HG03066 (cell line): ENCODE results near the gene ELOVL1.
A peak's percentile ranks its signal among the peaks of the same experiment; 100 is the strongest.

Experiments used
- ATAC-seq: cut with Tn5 transposase; IDR thresholded peaks from one replicate; pipeline ENCODE4 v1.9.1; 2021; ENCODE audit warnings: low read depth; ENCODE audit not compliant: unreplicated experiment

Gene ELOVL1

DNA sequence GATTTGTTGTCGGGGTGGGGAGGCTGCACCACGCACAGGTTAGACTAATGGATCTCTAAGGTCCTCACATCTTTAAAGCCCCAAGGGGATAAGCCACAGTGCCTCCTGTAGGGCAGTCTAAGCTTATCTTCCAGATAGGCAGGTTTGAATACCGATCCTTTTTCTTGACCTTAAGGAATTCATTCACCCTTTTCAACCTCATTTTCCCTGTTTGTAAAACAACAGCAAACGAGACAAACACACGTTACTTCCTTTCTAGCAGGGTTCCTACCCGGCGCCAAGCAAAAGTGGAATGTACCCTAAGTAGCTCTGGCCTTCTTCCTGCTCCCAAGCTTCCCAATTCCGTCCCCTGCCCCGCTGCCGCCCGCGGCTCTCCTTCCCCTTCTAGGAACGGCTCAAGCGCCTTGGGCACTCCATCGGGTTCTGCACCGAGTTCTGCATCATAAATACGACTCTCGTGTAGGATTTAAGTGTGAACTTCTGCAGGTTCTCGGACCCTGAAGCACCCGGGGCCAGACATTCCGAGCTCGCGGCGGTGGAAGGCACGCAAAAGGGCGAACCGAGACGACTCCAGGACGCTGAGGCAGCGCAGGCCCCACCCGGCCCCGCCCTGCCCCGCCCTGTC lies 9.6 kb downstream of the ELOVL1 start:
- no peak for ATAC-seq

DNA sequence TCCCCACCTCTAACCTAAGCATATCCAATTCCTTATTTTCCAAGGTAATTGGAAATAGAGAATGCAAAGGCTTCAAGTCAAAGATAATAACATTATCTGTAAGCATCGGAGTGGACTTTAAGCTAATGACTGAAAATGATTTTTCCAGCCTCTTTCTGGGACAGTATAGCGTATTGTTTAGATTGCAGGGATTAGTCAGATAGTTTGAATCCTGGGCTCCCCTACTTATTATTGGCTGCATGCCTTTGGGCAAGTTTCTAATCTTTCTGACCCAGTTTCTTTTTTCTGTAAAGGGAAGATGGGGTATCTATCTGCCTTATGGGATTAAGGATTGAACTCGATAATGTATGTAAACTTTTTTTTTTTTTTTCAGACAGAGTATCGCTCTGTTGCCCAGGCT lies 10.6 kb downstream of the ELOVL1 start:
- no peak for ATAC-seq

DNA sequence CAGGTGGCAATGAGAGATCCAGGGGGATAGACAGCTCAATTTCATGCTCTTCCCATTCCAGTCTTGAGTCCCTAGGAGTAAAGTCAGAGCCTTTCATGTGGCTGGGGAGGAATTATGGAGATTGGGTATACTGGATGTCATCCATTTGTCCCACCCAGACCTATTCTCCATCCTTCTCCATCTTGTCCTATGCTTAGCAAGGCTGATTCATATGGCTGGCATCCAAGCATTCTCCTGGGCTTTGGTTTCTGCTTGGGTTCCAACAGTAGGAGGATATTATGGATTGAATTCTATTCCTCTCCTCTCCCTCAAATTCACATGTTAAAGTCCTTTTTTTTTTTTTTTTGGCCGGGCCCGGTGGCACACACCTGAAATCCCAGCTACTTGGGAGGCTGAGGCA lies 12.9 kb downstream of the ELOVL1 start:
- no peak for ATAC-seq

DNA sequence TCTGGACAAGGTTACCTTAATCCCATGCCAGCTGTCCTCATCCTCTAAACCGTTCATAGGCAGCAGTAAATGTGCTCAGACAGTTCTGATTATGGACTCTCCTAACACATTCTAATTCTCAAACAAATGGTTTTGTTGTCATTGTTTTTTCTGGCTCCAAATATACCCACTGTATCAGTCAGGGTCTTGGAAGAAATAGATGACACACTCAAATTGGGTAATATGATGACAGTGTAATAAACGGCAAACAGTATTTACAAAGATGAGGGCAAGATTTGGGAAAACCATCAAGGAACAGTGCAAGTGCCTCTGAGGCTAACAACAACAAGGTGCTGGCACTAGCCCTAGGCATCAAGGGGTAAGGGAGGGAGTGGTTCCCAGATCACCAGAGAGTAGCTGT lies 13.3 kb downstream of the ELOVL1 start:
- no peak for ATAC-seq

DNA sequence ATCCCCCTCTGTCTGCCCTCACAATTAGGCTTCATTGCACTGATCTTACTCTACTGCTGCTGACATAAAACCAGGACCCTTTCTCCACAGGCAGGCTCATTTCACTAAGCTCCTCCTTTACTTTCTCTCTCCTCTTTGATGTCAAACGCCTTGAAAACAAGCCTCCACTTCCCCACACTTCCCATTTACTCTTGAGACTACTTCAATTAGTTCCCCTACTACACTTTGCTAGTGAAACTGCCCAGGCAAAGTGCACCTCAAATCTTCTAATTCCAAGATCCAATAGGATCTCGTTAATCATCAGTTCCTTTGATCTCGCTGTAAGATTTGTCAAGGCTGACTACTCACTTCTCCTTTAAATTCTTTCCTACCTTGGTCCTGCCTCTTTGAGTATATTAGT lies 14.9 kb downstream of the ELOVL1 start:
- no peak for ATAC-seq

DNA sequence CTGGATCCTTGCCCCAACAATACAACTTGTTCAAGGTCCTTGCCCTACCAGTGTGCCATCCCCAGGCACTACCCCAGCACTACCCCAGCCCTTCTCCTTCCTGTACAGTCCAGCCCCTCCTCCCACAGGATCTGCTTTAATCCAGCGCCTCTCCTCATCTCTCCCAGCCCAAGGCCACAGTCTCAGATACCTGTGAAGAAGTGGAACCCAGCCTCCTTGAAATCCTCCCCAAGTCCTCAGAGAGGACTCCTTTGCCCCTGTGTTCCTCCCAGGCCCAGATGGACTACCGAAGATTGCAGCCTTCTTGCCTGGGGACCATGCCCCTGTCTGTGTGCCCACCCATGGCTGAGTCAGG lies 15.5 kb downstream of the ELOVL1 start:
- no peak for ATAC-seq

DNA sequence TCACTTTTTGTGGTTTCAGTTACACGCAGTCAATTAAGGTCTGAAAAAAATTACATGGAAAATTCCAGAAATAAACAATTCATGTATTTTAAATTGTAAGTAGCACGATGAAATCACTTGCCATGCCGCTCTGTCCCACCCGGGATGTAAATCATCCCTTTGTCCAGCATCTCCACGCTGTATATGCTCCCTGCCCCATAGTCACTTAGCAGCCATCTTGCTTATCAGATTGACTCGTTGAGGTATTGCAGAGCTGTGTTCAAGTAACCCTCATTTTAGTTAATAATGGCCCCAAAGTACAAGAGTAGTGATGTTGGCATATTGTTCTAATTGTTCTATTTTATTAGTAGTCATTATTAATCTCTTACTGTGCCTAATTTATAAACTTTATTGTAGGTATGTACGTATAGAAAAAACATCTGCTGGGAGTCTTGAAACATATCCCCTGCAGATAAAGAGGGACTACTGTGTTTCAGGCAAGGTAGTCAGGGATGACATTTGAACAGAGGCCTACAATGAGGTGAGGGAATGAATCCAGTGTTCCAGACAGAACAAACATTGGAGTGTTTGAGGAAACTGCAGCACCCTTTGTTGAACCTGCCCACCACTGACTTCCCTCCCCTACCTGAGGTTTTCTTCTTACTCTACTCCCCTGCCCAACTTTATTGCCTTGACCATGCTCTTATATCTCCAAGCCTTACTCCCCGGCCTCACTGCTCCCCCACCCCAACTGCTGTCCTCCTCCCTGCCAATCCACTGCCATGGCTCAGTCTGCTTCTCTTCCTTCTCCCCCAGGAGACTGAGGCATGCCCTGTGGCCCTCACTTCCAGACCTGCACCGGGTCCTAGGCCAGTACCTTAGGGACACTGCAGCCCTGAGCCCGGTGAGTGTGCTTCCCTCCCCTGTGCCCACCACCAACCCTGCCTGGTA lies 16.1 kb downstream of the ELOVL1 start:
- ATAC-seq = no peak

DNA sequence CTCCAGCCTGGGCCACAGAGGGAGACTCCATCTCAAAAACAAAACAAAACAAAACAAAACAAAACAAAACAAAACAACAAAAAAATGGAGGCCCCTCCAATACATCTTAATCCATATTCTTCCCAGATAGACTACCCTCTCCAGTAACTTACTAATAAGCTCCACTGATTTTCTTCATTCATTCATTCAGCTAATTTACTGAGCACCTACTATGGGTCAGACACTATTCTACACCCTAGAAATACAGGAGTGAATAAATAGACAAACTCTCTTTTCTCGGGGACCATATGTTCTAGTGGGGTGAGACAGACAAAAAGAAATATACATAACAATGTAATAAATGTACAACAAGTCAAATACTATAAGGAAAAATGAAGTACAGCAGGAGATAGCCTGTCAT lies 16.8 kb downstream of the ELOVL1 start:
- ATAC-seq = no peak

DNA sequence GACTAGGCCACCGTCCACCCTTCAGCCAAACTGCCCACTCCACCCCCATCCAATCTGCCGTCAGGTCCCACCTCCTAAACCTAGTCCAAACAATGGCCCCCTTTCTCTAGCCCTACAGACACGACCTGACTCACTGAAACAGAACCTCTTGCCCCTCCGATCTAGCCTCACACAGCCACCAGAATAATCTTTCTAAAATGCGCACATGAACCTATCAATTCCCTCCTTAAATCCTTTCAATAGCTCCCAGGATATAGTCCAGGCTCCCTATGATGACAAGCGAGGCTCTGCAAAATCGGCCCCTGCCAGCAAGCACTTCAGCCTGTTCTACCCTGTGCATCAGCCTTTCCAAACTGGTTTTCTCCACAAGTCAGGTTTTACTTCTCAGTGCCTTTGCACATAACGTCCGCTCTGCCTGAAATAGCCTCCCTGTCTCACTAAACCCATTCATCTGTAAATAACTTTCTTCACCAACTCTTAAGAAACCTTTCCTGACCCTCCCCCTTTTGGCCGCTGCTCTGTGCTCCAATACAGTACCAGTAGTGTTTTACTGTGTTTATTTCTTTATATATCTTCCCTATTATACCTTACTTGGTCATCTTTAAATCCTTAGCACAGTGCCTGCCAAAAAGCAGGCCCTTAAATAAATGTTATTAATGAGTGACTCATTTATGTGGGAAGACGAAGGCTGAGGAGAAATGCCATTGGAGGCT lies 18.1 kb downstream of the ELOVL1 start:
- ATAC-seq = no peak

DNA sequence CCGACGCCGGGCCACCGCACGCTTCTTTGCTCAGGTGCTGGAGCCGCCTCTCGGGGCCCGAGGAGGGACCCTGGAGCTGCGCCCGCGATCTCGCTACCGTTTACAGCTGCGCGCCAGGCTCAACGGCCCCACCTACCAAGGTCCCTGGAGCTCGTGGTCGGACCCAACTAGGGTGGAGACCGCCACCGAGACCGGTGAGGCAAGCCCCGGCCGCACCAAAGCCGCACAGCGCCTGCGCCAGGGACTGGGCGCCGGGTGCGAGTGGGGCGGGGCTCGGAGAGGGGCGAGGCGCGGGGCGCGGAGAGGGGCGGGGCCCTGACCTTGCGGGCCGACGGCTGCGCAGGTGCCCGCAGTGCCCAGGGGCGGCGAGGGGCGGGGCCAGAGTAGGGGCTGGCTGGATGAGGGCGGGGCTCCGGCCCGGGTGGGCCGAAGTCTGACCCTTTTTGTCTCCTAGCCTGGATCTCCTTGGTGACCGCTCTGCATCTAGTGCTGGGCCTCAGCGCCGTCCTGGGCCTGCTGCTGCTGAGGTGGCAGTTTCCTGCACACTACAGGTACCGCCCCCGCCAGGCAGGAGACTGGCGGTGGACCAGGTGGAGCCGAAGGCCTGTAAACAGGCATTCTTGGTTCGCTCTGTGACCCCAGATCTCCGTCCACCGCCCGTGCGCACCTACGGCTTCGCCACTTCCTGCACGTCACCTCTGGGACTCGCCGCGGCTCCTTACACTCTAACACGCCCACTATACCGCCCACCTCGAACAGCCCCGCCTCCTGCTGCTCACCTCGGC lies 18.8 kb downstream of the ELOVL1 start:
- peak; percentile 90 for ATAC-seq

DNA sequence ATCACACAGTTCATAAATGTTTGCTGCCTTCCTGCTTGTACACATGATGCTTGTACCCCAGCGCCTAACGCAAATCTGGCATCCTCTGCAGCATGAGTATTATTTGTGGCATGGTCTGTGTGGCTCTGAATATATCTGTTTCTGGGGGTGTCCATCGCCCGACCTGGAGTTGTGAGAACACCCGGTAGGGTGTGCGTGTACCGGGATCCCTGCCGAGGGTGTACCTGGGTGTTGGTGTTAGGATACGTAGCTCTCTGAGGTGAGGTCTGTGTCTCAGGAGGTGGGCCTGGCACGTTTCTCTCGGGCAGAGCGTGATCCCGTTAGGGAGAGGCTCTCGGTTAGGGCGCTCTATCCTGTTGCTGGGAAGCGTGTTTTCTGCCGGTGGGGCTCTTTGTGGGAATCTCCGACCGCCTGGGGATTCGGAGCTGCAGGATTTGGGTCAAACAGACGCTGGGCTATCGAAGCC lies 19.4 kb downstream of the ELOVL1 start:
- no peak for ATAC-seq

DNA sequence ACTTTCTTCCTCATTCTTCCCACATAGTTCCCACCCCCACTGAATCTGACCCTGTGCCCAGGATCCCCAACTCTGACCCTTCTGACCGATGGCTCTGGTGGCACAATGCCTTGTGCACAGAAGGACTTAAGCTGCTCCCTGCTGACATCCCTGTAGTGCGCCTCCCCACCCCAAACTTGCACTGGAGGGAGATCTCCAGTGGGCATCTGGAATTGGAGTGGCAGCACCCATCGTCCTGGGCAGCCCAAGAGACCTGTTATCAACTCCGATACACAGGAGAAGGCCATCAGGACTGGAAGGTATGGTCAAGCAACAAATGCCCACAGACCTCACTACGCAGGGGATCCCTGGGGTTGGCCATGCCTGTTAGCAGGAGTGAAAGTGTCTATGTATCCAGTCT lies 21.2 kb downstream of the ELOVL1 start:
- ATAC-seq = no peak

DNA sequence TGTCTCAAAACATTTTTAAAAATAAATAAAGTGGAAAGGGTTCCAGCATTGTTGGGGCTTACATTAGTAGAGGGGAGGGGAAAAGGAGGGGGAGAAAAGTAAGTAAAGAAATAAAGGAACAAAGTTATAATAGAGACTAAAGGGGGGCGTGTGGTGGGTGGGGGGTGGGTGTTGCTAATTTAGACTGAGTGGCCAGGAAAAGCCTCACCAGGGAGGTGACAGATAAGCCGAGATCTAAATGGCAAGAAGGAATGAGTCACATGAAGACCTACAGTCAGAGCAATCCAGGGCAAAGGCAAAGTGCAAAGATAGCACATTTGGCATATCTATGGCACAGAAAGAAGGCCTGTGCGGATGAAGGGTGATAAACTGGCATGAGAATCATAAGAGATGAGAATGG lies 22.7 kb downstream of the ELOVL1 start:
- no peak for ATAC-seq

DNA sequence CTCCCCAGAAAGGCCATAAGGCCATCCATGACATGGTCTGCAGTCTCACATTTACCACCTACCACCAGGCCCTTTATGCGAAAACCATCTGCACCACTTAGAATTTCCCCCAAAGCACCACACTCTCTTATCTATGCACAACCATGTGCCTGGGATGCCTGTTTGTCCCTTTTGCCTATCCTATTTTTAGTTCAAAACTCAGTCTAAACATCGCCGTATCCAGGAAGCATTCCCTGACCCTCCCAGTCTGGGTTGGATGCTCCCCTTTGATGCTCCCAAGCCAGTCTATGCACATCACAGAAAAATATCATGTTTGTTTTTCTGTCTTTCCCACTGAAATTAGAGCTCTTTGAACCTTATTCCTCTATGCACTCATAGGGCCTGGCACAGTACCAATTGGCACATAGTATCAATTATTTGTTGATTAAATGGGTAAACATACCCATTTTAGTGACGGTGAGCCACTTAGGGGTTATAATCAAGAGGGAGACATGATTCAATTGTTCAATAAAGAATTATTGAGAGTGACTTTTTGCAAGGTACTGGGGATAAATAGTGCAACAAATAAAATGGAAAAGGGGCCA lies 23.5 kb downstream of the ELOVL1 start:
- ATAC-seq = no peak

DNA sequence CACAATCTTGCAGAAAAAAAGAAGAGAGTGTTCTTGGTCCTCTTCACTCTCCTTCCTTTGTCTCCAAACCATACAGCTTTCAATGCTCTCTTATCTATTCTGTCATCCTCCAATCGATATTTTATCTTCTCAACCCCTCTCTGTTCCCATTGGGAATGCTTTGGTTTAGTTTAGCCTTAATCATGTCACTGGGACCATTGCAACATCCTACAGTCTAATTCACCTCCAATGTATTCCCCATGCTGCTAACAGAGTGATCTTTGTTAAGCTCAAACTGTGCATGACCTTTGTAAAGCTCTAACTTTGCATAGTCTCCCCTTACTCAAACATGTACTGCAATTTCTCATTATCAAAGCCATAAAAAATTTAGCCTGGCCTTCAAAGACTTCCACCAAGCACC lies 27.3 kb downstream of the ELOVL1 start:
- ATAC-seq = no peak

DNA sequence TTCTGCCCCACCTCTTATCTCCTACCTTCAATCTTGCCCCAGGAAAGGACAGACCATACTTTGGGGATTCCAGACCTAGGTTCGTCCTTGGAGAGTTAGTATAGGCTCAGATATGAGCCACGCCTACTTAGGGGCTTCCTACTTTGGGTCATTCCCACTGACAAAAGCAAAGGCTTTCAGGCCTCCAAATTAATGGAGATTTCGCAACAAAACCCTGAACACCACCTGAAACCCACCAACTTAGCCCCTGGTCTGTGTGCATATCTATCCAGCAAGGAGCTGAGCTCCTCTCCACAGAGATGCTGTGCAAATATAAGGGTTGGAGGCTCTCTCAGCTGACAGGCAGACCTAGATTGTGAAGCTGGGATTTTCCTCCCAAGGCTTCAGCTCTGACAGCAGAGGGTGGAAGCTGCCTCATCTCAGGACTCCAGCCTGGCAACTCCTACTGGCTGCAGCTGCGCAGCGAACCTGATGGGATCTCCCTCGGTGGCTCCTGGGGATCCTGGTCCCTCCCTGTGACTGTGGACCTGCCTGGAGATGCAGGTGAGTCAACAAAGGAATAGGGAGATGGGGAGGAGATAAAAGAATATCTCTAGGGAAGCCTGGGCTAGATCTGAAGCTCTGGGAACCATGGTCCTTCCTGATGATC lies 28.1 kb downstream of the ELOVL1 start:
- ATAC-seq = no peak

DNA sequence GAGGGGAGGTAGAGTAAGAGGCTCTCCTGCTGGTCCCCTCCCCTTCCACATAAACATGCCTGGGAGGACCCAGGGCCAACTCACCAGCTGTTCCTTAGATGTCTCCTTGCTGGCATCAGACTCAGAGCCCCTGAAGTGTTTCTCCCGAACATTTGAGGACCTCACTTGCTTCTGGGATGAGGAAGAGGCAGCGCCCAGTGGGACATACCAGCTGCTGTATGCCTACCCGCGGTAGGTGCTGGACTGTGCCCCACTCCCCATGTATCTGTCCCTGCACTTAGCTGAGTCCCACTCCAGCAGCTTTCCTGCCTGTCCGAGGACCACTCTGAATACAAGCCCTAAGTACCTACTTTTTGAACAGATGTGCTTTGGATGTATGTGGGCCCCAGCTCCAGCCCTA lies 29.8 kb downstream of the ELOVL1 start:
- no peak for ATAC-seq

DNA sequence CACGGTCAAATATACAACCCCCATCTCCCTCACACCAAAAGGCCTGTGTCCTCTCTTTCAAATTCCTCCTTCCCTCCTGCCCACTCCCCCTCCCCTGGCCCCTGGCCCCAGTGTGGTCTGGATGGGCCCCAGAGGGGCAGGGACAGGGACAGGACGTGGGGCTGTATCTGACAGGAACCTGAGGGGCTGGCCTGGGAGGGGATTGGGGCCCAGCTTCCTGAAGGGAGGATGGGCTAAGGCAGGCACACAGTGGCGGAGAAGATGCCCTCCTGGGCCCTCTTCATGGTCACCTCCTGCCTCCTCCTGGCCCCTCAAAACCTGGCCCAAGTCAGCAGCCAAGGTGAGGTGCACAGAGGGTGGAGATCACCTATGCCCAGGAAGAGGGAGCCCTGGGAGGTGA lies 30.2 kb downstream of the ELOVL1 start, which contains the start of gene MPL:
Gene MPL (plus strand): TSS at position 231 of the 400 bp plus-strand sequence. CDS start 31 bp downstream, at position 262.
- ATAC-seq = no peak

DNA sequence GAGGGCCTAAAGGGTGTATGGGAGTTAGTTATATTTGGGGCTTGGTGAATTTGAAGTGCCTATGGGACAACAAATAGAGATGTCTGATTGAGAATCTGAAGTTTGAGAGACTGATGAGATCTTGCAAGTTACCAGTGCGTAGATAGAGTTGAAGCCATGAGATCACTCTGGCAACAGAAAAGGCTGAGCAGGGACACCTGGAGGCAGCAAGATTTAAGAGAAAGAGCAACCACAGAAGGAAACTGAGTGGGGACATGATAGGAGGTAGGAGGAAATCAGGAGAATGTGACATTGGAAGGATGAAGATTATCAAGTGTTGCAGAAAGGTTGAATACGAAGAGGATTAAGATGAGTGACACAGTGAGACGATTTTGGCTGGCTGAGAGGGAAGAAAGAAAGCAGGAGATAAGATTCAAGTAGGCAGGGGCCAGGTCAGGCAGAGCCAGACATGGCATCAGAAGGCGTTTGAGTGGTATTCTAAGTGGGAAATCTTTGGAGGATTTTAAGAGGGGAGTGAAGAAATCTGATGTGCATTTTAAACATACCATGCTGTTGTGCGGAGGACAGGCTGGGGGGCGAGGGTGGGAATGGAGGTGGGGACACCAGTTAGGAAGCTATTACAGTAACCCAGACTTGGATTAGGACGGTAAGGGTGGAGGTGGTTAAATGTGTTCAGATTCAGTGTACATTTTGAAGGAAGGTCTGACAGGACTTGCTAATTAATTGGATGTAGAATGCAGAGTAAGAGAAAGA lies 33.2 kb downstream of the ELOVL1 start:
- ATAC-seq = no peak
